PC-9 (cell line): Measurements from ENCODE around the gene MAST1. TPM values are rescaled to one million over a fixed set of nuclear protein-coding genes. Genes with fewer than 3 reads are reported as not detected.

Source experiments
- BruUV-seq: library from RNA; stranded (reverse); fragments of 400-500 nt; replicated peaks from 2 replicates; lab custom pipeline; 2021; lab: Mats Ljungman, UMichigan
- CTCF ChIA-PET: fragments of 300-600 bp; sonication (Branson Sonifier 250); formaldehyde crosslinking; loops from one replicate; lab custom pipeline; 2022; ENCODE audit warnings: antibody characterized with exemption; lab: Charles Lee
- POLR2A ChIA-PET: fragments of 300-600 bp; sonication (Branson Sonifier 250); formaldehyde crosslinking; loops from one replicate; lab custom pipeline; 2022; ENCODE audit warnings: antibody characterized with exemption; ENCODE audit not compliant: unreplicated experiment; lab: Charles Lee
- DNase-seq, 2 experiments: peaks; one replicate each; pipeline versions ENCODE4 v3.0.0 to v3.0.0-alpha.2; 2015 to 2022; ENCODE audit warnings: mixed read lengths in 1 of 2
- H2AFZ ChIP-seq: fragments of 200-600 bp; sonication (generic); 2 replicates; pipeline ENCODE4 v1.8.1; 2017; ENCODE audit warnings: antibody characterized with exemption
- H3F3A ChIP-seq: fragments of 200-600 bp; sonication (generic); 2 replicates; pipeline ENCODE4 v1.8.1; 2017; ENCODE audit warnings: antibody characterized with exemption, mild to moderate bottlenecking, low read depth; ENCODE audit not compliant: insufficient read depth
- H3K27ac ChIP-seq: fragments of 200-600 bp; sonication (generic); 2 replicates; pipeline ENCODE4 v1.6.1; 2016; ENCODE audit warnings: mixed run types
- H3K27me3 ChIP-seq: fragments of 200-600 bp; sonication (generic); 2 replicates; pipeline ENCODE4 v1.6.1; 2016; ENCODE audit warnings: low read depth, mixed run types; ENCODE audit not compliant: insufficient read depth
- H3K36me3 ChIP-seq: fragments of 200-600 bp; sonication (generic); 2 replicates; pipeline ENCODE4 v1.6.1; 2016; ENCODE audit warnings: low read depth, mixed run types
- H3K4me1 ChIP-seq: fragments of 200-600 bp; sonication (generic); replicated peaks from 2 replicates; pipeline ENCODE4 v1.6.1; 2016; ENCODE audit warnings: mixed run types; ENCODE audit not compliant: insufficient read depth
- H3K4me2 ChIP-seq: fragments of 200-600 bp; sonication (generic); 2 replicates; pipeline ENCODE4 v1.6.1; 2017; ENCODE audit warnings: mixed run types
- H3K4me3 ChIP-seq: fragments of 200-600 bp; sonication (generic); 2 replicates; pipeline ENCODE4 v1.6.1; 2016; ENCODE audit warnings: mixed run types
- H3K79me2 ChIP-seq: fragments of 200-600 bp; sonication (generic); 2 replicates; pipeline ENCODE4 v1.6.1; 2017; ENCODE audit warnings: low read depth, mixed run types
- H3K9me2 ChIP-seq: fragments of 200-600 bp; sonication (generic); 2 replicates; pipeline ENCODE4 v1.8.1; 2017; ENCODE audit warnings: mild to moderate bottlenecking; ENCODE audit not compliant: insufficient read depth
- H3K9me3 ChIP-seq: fragments of 200-600 bp; sonication (generic); 2 replicates; pipeline ENCODE4 v1.8.1; 2016; ENCODE audit warnings: low read depth; ENCODE audit not compliant: insufficient read depth
- H4K20me1 ChIP-seq: fragments of 200-600 bp; sonication (generic); 2 replicates; pipeline ENCODE4 v1.8.1; 2017; ENCODE audit not compliant: insufficient read depth
- CTCF ChIP-seq: fragments of 200-600 bp; sonication (generic); conservative IDR thresholded peaks from 2 replicates; pipeline ENCODE4 v1.6.1; 2017; ENCODE audit warnings: mixed run types, antibody characterized with exemption, mild to moderate bottlenecking, moderate library complexity
- EZH2 ChIP-seq: fragments of 200-600 bp; sonication (generic); IDR thresholded peaks from 2 replicates; pipeline ENCODE4 v1.8.0; 2017; ENCODE audit warnings: antibody characterized with exemption, low read depth
- intact Hi-C: fragments of 100-400 bp; cut with micrococcal nuclease; formaldehyde crosslinking; loops from one replicate; pipeline ENCODE4 v1.10.0; 2022; ENCODE audit not compliant: unreplicated experiment
- total RNA-seq: library from RNA; stranded (reverse); gene quantifications from 2 replicates; pipeline ENCODE4 v1.2.3, GENCODE V29; 2021

MAST1 gene
- total RNA-seq, 1 experiment from 2014 or later, result 11.9 TPM

- H3K4me3 ChIP-seq, result peak overlapping the region; percentile 75
- H3K27me3 ChIP-seq, result peaks cover 5% of the 10 kb centered on the region; the same call in 1 of the 2 replicates
- no TSS peak for BruUV-seq
These were observed 806 bp downstream of the MAST1 start for GRCh38 chr19:12838886-12839756.

GRCh38 chr19:12840091-12841079, 2.1 kb downstream of the MAST1 start:
- intact Hi-C loops, result loop anchor here (2.0 kb wide), 1 partner anchor 66 kb away; the partner anchor contains the start of gene HOOK2
- CTCF ChIA-PET, result no interaction called here
- Histone ChIP-seq H3K27ac (no peak overlapping the region), H3K4me3 (peak overlapping the region; percentile 49; the same call in 1 of the 2 replicates), H2AFZ (peak overlapping the region; percentile 64; the same call in 1 of the 2 replicates), H3K9me2 (no peaks in the 10 kb centered on the region), H4K20me1 (no peaks in the 10 kb centered on the region), H3K36me3 (no peaks in the 10 kb centered on the region), H3K4me2 (peak overlapping the region; percentile 78), H3K9me3 (no peaks in the 10 kb centered on the region), H3K79me2 (no peaks in the 10 kb centered on the region), H3K27me3 (no peaks in the 10 kb centered on the region), H3F3A (peaks cover 41% of the 10 kb centered on the region), H3K4me1 (peaks cover 13% of the 10 kb centered on the region)
- POLR2A ChIA-PET, result no interaction called here
- peak; percentile 85 to 97 for DNase-seq
- TF ChIP-seq CTCF (no peak), EZH2 (no peak)
- BruUV-seq, result no TSS peak

More at GRCh38 chr19:12838886-12839756, 806 bp downstream of the MAST1 start:
- Histone ChIP-seq H3K4me1 (peaks cover 13% of the 10 kb centered on the region), H3F3A (peaks cover 49% of the 10 kb centered on the region), H3K9me2 (no peaks in the 10 kb centered on the region), H3K36me3 (no peaks in the 10 kb centered on the region), H2AFZ (no peak overlapping the region), H3K79me2 (no peaks in the 10 kb centered on the region), H3K4me2 (peak overlapping the region; percentile 92), H4K20me1 (no peaks in the 10 kb centered on the region), H3K27ac (no peak overlapping the region), H3K9me3 (no peaks in the 10 kb centered on the region)
- POLR2A ChIA-PET, result no interaction called here
- CTCF ChIA-PET, result no interaction called here
- no peak for TF ChIP-seq CTCF
- no peak for TF ChIP-seq EZH2
- intact Hi-C loops, result no loop called here
- no peak for DNase-seq

- no peaks in the 10 kb centered on the region for H3K9me2 ChIP-seq
- no peaks in the 10 kb centered on the region for H3K27me3 ChIP-seq
- TF ChIP-seq CTCF (no peak), EZH2 (no peak)
- ChIA-PET CTCF (no interaction called here), POLR2A (no interaction called here)
- peak in 1 of 2 experiments; percentile 49 for DNase-seq
- H3K4me3 ChIP-seq, result peak overlapping the region; percentile 49; the same call in 1 of the 2 replicates
- H3K27ac ChIP-seq, result no peak overlapping the region
- intact Hi-C loops, result loop anchor here (2.0 kb wide), 1 partner anchor 66 kb away; the partner anchor contains the start of gene HOOK2
- H3K36me3 ChIP-seq, result no peaks in the 10 kb centered on the region
- H3F3A ChIP-seq, result peaks cover 41% of the 10 kb centered on the region
- H3K79me2 ChIP-seq, result no peaks in the 10 kb centered on the region
- BruUV-seq, result no TSS peak
- peak overlapping the region; percentile 78 for H3K4me2 ChIP-seq
- H3K9me3 ChIP-seq, result no peaks in the 10 kb centered on the region
- H4K20me1 ChIP-seq, result no peaks in the 10 kb centered on the region
- peak overlapping the region; percentile 64; the same call in 1 of the 2 replicates for H2AFZ ChIP-seq
- H3K4me1 ChIP-seq, result peaks cover 13% of the 10 kb centered on the region
These were observed 2.8 kb downstream of the MAST1 start for GRCh38 chr19:12841094-12841493.
